Stimulated activated CD8-positive, alpha-beta memory T cell treated with anti-CD3 and anti-CD28 coated beads, Interleukin-4, amount 100 ng/mL, for 1 hour (primary cell): Measurements from ENCODE around the gene HOXD12.

Experiments
- DNase-seq, 2 donors: peaks; one replicate each; pipeline ENCODE4 v3.0.0-alpha.2; 2020; ENCODE audit warnings: low read depth in 2 of 2, low spot score in 1 of 2

The HOXD12 gene

GRCh38 chr2:176147800-176148496 lies 48.4 kb downstream of the HOXD12 start:
- DNase-seq: no peak

GRCh38 chr2:176148751-176149421 lies 49.3 kb downstream of the HOXD12 start:
- no peak for DNase-seq

GRCh38 chr2:176149481-176149938 lies 49.9 kb downstream of the HOXD12 start:
- DNase-seq: no peak

- DNase-seq: no peak
Observed at GRCh38 chr2:176149939-176150583, 50.5 kb downstream of the HOXD12 start.

GRCh38 chr2:176150584-176151441 lies 51.2 kb downstream of the HOXD12 start:
- DNase-seq: no peak

GRCh38 chr2:176151442-176152287 lies 52.1 kb downstream of the HOXD12 start, which contains the start of gene HOXD4:
HOXD4 (plus strand) TSS chr2:176151550; CDS start chr2:176151634, 84 bp downstream.
- DNase-seq: no peak
